Stimulated activated CD4-positive, alpha-beta T cell treated with anti-CD3 and anti-CD28 coated beads, Interleukin-4, amount 100 ng/mL, for 4 hours (primary cell): ENCODE measurements around the gene XIRP2.

Experiments used
- DNase-seq, 2 experiments: peaks; one replicate each; pipeline ENCODE4 v3.0.0-alpha.2; 2020

XIRP2 gene, protein sequence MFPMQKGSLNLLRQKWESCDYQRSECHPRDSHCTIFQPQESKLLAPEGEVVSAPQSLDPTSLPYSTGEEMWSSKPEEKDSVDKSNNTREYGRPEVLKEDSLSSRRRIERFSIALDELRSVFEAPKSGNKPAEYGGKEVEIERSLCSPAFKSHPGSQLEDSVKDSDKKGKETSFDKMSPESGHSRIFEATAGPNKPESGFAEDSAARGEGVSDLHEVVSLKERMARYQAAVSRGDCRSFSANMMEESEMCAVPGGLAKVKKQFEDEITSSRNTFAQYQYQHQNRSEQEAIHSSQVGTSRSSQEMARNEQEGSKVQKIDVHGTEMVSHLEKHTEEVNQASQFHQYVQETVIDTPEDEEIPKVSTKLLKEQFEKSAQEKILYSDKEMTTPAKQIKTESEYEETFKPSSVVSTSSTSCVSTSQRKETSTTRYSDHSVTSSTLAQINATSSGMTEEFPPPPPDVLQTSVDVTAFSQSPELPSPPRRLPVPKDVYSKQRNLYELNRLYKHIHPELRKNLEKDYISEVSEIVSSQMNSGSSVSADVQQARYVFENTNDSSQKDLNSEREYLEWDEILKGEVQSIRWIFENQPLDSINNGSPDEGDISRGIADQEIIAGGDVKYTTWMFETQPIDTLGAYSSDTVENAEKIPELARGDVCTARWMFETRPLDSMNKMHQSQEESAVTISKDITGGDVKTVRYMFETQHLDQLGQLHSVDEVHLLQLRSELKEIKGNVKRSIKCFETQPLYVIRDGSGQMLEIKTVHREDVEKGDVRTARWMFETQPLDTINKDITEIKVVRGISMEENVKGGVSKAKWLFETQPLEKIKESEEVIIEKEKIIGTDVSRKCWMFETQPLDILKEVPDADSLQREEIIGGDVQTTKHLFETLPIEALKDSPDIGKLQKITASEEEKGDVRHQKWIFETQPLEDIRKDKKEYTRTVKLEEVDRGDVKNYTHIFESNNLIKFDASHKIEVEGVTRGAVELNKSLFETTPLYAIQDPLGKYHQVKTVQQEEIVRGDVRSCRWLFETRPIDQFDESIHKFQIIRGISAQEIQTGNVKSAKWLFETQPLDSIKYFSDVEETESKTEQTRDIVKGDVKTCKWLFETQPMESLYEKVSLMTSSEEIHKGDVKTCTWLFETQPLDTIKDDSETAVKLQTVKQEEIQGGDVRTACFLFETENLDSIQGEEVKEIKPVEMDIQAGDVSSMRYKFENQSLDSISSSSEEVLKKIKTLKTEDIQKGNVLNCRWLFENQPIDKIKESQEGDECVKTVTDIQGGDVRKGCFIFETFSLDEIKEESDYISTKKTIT (N-terminal part only)

DNA sequence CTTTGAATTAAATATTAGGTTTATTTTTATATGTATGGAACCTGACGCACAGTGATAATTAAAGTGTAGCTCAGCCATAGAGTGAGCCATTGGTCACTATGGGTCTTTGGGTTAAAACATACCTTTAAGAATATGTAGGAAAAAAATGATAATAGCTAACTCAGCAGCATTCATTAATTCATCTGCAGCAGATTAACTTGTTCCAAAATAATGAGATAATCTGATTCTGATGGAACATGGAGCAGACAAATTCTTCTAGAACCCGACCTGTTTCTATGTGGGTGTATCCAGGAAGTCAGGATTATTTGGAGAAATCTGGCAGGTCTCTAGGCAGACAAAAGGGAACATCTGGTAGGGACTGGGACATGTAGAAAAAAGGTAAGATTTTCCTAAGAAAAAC, at the start of gene XIRP2:
Gene XIRP2 (plus strand): TSS at position 301 of the 400 bp plus-strand sequence. CDS start 15,003 bp downstream, outside the sequence.
- DNase-seq = no peak

DNA sequence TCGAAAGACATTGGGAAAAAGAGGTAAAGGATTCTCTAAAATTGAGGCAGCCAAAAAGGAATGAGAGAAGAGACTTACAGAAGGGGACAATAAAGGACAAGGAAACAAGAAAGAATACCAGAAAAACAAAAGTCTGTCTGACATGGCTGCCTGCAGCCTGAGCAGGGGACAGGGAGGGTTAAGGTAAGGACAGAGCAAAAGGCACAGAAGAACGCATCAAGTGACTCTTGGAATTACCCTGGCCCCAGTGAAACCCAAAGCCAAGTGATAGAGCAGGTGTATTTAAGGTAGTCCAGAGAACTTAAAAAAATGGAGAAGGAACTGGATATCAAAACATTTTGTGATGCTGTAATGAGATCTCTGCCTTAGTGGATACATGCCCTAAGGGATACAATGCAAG, 47.1 kb upstream of the XIRP2 start:
- no peak for DNase-seq

DNA sequence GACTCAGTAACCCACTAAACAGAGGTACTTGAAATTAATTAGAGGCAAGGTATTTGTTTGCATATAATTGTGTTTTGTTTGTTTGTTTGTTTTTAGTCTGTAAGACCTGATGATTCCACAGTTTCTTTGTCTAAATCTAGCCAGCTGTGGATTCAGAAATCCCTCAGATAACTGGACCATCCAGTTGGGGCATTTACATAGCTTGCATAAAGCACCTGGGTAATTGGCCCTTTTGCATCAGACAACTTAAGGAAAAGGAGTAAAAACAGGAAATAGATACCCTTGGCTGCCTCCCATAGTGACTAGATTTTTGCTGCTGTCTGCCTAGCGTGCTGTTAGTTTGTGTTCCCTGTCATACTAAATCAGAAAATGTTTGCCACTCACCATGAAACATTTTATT, 46.6 kb upstream of the XIRP2 start:
- DNase-seq = no peak

DNA sequence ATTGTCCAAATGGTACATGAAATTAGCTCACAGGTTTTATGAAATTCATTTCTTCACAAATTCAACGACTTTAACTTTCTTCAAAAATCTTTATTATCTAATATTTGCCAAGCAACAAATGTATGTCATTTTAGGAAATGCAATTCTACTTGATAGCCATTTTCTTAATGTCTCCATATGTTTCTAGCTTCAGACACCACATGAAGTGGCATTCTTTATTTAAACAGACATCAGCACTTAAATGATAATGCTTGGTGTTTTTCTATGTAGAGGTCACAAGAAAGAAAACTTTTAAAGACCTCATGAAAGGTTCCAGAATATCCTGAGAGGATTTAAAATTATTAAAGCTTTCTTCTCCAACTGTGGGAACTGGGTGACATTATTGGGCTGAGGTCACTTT, 44.2 kb upstream of the XIRP2 start:
- no peak for DNase-seq

DNA sequence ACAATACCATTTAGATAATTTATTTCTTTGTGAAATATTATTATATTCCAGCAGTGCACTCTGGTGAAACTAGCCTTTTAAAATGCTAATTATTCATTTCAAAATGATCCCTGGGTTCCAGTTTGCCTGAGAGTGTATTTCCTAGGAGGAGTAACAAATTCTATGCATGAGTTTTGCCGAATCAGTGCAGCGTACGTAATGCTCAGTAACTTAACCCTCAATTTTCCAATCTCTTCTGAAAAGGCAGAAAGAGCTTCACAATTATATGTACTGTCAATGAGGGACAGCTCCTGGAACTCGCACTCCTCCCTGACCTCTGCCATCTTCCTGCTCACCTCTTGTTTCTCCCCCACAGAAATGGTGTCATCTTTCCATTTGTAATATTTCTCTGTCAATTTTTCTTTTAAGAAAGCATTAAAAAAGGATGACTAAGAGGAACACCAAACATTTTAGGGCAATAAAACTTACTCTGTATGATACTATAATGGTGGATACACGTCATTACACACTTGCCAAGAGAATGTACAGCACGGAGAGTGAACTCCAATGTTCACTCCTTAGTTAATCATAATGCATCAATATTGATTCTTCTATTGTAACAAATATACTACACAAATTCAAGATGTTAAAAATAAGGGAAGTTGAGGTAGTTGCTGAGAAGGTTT, 25.7 kb upstream of the XIRP2 start:
- no peak for DNase-seq

DNA sequence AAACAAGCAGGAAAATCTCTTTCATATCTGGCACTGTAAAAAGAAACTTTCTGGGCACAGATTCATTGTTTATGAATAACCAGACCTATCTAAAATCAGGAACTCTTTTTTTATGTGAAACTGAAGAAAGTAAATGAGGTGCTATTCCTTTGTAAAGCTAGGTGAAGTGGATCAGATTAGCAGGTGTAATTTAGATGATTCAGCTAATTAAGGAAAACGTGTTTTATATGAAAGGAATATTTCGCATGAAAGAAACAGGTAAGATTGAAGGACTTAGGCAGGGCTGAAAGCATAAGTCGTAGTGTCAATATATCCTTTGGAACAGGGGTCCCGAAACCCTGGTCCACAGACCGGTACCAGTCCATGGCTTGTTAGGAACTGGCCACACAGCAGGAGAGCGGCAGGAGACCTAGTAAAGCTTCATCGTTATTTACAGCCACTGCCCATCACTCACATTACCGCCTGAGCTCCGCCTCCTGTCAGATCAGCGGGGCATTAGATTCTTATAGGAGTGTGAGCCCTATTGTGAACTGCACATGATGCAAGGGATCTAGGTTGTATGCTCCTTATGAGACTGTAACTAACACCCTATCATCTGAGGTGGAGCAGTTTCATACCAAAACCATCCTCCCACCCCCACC, 20.3 kb upstream of the XIRP2 start:
- DNase-seq = no peak

DNA sequence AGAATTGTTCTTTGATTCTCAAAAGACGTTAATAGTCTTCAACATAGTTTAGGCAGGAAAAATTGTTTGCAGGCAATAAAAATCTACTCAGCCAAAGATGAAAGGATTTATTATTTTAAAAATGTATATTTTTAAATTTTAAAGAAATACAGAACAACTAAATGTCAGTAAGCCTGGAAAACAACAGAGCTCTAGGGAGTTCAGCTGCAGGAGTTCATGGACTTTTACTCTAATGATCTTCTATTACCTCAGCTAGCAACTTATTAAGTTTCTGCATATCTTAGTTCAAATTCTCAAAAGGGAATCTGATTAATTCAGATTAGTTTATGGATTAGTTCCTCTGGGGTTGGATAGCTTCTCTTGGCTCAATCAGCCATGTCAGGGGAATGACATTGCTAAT, 17.9 kb upstream of the XIRP2 start:
- no peak for DNase-seq

DNA sequence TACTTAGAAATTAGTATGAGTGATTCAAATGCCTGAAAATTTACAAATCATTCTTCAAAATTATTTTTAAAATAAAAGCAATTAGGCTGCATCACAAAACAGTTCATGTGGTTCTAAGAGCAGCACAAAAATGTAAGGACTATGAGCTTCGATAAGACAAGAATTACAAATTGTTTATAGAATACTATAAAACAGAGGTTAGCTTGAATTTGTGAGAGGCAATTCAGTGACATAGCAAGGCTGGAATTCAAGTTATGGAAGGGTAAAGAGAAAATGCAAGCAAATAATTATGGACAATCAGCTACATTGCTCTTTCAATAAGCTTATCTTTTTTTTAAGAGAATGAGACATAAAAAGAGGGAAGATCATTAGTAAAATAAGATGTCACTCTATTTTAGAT, 7.1 kb upstream of the XIRP2 start:
- no peak for DNase-seq

DNA sequence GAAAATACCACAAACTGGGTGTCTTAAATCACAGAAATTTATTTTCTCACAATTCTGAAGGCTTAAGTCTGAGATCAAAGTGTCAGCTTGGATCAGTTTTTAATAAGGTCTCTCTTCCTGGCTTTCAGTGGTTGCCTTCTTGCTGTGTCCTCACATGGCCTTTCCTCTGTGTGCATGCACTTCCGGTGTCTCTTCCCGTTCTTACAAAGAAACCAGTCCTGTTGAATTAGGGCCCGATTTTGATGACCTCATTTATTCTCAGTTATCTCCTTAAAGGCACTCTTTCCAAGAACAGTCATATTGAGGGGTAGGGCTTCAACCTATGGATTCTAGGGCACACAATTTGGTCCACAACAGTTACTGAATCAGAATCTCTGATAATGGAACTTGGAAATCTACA, 5.4 kb upstream of the XIRP2 start:
- DNase-seq = no peak

DNA sequence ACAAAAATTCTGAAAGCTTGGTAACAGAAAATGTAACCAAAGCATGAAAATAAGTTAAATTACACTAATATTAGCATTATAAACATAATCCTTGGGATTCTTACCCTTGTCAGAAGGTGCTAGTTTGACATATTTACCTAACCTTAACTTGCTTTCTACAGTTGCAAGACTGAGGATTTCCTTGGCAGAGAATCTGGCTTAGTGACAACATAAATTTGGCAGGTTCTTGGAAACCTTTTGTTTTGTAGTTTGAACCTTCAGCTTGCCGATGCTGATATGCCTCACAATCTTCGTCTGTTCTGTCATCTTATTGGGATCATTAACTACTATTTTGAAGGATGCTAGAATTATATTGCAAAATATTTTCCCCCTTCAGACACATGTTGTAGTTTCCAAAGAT, 3.4 kb downstream of the XIRP2 start:
- DNase-seq = no peak

DNA sequence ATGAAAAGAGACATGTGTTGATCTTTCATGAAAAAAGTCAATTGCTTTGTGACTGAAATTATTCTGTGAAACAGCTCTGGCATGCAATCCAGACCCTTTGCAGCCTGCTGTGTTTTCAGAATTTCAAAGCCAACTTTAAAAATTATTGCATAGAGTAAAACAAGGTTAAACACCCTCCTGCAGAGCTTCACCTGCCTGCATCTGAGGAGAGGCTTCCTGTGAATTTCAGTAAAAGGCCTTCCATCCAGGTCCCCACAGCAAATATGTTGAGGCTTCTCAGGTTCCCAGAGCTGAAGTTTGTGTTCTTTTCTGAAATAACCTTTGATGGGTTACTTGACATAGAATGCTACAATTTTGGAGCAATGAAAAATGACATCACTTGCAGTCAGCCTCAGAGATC, 4.1 kb downstream of the XIRP2 start:
- DNase-seq = no peak

DNA sequence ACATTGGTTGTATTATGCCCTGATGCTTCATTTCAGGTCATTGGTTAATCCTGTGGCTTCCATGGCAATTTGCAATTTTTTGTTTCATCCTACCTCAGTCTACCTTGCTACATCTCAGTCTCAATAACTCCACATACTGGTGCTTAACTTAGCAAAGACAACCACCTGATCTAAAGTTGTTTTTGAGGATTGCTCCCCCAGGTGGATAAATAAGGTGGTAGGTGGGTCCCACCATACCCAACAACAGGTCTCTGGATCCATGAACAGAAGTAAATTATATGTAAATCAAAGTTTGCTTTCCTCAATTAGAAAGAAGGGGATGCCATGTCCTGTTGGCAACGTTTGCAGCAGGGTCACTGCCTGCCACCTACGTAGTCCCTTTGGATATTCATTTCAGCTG, 7.0 kb downstream of the XIRP2 start:
- DNase-seq = no peak

DNA sequence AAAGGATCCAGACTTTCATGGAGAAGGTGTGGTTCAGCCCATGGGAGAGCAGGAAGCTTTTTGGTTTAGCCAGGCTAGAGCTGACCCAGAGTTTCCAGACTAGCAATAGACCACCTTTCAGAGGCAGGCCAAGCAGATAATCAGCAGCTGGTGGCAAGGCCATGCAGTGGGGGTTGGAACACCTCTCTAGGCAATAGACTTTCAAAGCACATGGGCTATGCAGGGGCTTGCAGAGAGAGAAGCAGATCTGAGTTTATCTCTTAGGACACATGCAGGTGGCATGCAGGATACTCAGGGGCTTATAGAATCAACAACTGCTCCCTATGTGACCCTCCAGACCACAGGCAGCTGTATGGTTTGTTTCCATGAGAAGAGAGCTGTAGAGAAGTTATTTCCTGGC, 9.4 kb downstream of the XIRP2 start:
- no peak for DNase-seq

DNA sequence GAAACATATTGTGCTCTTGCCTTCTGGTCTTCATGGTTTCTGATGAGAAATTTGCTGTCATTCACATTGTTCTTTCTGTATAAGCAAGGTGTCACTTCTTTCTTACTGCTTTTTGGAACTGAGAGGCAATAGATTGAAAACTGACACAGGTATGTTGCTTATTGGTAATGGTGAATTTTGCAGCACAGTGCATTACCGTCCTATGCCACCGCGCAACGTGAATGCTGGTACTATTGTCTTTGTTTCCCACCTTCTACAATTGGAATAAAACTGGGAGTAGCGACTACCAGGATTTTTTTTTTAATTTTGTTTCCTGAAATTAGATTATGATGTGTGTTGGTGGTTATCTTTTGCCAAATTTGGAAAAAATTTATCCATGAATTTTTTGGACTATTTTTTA, 11.4 kb downstream of the XIRP2 start:
- DNase-seq = no peak

DNA sequence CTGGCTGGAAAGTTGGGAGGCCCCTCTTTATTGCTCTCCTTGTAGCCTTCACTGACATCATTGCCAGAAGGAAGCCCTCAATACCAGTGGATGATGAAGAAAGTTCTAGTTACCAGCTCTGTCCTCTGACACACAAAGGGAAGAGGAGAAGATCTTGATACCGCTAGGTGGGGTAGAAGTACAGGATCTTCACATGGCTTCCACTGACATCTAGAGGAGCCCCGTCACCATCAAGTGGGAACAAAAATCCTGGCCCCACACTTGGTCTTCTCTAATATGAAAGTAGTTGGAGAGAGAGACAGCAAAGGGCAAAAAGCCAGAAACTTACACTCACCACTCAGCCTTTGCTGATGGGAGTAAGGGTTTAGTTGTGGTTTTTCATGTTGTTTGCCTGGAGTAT, 12.4 kb downstream of the XIRP2 start:
- DNase-seq = no peak

DNA sequence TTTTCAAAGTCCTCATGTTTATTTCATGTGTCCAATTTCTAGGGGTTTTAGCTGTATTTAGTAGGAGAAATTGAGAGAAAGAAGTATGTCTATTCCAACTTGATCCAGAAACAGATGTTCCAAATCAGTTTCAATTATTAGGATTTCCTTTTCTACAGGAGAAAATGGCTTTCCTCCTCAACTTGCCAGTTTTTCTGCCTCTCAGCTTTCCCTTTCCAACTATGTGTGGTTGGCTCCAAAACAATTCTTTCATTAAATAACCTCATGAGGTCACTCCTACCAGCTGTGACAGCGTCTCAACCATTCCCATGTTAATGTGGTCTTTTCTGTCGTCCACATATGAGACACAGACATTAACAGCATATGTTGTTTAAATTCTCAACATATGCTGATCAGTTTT, 13.1 kb downstream of the XIRP2 start:
- no peak for DNase-seq

DNA sequence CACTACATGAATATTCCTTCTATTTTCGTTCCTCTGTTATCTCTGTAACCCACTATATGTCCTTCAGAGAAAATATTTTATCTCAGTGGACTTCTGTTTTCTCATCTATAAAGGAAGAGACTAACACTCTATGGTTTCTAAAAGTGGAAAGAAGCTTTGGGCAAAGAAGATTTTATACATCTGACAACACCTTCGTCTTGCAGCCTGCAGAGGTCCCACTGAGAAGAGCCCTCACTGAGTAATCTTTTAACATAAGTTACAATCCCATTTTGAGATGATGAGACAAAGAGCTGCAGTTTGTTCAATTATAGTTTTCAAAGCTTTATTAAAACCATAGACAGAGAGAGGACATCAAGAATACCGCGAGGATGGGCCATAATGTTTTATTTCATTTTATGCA, 28.7 kb downstream of the XIRP2 start:
- DNase-seq = no peak

DNA sequence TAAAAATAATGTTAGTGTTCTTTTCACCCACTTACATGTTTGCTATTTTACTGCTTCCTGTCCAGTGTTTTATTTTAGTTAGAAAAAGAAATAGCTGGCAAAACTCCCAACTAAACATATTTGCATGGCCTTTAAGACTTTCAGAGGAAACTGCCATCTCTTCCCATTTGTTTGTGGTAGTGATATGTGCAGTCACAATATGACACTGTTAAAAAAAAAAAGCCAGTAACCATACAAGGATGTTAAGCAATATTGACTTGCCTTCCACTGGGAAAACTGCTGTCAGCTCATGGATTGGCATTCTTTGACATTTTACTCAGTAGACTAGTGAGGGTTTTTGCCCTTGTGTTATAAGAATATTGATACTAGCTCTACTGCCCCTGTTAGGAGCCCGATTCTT, 29.1 kb downstream of the XIRP2 start:
- DNase-seq = no peak

DNA sequence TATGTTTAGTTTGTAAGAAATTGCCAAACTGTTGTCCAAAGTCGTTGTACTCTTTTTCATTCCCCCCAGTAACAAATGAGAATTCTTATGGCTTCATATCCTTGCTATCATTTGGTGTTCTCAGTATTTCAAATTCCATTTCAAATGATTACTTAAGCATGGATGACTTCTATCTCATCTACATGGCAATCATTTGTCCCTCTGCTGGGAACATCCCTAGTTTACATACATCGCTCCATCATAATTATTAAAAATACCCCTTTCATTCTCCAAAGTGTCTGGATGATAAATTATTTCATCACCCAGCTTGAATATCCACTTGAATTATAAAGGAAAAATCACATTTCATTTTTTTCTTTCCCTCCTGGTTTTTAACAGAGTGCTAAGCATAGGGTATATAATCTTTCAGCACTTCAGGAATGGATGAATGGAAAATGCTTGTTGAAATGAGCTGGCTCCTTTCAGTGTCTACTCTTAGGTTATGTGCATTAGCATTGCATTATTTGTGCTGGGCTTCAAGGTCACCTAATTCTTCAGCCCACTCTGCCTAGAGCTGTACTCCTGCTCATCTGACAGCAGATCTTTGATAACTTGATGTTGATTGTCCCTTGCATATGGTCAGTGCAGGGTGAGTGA, 33.1 kb downstream of the XIRP2 start:
- no peak for DNase-seq

DNA sequence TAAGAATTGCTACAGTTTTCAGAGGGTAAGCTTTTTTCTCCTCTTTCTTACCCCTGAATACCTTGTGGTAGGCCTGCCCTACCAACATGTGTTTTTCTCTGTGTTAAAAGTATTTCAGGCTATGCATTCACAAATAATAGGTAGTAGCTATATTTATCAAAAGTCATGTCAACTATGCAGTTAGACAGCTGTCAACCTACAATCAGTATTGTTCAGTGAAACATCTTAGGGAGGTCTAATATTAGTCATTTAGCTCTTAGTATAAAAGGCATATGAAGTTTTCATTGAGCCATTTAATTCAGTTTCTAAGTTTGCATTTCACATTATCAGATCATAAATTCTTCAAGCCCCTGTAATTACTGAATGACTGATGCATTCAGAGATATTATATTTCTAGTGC, 36.7 kb downstream of the XIRP2 start:
- DNase-seq = no peak

DNA sequence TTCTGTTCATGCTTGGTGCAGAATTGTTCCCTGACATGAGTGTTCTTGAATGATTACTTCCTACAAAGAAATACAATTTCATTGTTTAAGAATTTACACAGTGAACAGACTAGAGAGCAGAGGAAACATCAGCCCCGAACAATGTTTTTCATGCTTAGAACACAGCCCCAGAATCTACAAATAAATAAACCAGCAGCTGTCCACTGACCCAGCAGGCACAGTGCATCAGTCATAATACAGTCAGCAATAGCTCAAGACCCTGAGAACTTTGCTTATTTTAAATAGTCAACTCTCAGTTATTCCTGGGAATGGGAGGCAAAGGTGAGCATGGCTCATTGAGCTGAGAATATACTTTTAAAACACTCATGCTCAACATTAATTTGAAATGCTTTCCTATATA, 38.4 kb downstream of the XIRP2 start:
- no peak for DNase-seq

DNA sequence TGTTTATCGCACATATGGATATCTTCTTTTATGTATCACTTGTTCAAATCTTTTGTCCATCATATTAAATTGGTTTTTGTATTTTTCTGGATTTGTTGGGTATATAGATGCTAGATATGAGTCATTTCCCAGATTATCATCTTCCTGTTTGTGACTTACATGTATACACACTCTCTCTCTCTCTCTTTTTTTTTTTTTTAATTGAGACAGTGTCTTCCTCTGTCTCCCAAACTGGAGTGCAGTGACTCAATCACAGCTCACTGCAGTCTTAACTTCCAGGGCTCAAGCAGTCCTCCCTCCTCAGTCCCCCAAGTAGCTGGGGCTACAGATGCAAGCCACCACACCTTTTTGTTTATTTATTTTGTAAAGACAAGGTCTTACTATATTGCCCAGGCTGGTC, 43.8 kb downstream of the XIRP2 start:
- DNase-seq = no peak
